Measurements from ENCODE around the gene GRIK4.

DNA sequence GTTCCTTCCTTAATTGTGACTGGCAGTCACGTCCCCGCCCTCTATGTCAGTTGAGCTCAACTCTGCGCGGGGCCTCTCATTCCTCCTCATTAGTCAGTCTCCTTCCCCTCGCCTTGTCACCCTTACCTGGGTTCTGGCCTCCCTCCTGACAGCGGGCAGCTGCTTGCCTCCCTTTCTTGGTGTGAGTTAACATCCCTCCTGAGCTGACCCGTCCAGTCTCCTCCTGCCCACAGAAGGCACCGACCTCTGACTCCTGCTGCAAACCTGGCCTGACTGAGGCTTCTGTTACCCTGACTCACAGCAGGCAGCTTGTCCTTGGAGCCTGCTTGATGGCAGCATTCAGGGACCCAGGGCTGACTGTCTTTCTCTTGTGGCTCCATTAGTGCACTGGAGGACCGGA lies 45.2 kb downstream of the GRIK4 start:
- TF ChIP-seq, protein P1, sequence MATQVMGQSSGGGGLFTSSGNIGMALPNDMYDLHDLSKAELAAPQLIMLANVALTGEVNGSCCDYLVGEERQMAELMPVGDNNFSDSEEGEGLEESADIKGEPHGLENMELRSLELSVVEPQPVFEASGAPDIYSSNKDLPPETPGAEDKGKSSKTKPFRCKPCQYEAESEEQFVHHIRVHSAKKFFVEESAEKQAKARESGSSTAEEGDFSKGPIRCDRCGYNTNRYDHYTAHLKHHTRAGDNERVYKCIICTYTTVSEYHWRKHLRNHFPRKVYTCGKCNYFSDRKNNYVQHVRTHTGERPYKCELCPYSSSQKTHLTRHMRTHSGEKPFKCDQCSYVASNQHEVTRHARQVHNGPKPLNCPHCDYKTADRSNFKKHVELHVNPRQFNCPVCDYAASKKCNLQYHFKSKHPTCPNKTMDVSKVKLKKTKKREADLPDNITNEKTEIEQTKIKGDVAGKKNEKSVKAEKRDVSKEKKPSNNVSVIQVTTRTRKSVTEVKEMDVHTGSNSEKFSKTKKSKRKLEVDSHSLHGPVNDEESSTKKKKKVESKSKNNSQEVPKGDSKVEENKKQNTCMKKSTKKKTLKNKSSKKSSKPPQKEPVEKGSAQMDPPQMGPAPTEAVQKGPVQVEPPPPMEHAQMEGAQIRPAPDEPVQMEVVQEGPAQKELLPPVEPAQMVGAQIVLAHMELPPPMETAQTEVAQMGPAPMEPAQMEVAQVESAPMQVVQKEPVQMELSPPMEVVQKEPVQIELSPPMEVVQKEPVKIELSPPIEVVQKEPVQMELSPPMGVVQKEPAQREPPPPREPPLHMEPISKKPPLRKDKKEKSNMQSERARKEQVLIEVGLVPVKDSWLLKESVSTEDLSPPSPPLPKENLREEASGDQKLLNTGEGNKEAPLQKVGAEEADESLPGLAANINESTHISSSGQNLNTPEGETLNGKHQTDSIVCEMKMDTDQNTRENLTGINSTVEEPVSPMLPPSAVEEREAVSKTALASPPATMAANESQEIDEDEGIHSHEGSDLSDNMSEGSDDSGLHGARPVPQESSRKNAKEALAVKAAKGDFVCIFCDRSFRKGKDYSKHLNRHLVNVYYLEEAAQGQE (IDR thresholded peaks at IDR 0.05; ENCODE audit: insufficient read depth in 1 of 2, low read depth in 2 of 2, low read length in 2 of 2): no peak
- TF ChIP-seq TAF1 (IDR thresholded peaks at IDR 0.05; ENCODE audit: borderline replicate concordance, insufficient read depth, low read length): no peak

All from PFSK-1 (cell line).